ENCODE data around the gene GLIS1.

GLIS1 gene

DNA sequence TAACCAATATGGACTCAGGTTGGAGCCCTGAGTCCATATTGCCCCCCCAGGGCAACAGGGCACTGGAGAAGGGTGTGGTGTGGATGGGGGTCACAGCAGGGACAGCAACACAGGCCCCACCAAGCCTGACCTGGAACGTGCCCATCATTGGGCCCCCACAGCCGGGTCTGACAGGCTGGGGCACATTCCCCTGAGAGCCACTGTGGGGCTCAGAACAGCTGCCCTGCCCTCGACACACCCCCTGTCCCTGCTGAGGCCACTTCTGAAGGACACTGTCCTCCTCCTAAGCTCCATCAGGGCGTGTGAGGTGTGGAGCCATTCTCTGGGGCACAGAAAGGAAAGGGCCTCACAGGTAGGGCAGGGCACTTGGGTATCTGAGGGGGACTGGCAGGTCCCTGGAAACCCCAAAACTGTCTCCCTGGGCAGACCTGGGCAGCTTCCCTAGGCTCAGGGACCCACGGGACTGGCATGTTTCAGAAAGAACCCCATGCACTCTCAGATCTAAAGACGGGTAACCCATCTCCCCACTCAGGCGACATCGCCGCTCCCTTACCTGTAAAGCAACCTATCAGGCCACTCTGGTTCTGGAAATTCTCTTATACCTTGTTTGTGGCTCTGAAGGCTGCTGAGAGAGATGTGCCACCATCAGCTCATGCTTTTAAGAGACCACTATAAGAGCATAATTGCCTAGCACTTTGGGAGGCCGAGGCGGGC lies 184.2 kb downstream of the GLIS1 start:
- in situ Hi-C loops (cut with HindIII; ENCODE audit: low sequenced_read_pairs): no loop called here

DNA sequence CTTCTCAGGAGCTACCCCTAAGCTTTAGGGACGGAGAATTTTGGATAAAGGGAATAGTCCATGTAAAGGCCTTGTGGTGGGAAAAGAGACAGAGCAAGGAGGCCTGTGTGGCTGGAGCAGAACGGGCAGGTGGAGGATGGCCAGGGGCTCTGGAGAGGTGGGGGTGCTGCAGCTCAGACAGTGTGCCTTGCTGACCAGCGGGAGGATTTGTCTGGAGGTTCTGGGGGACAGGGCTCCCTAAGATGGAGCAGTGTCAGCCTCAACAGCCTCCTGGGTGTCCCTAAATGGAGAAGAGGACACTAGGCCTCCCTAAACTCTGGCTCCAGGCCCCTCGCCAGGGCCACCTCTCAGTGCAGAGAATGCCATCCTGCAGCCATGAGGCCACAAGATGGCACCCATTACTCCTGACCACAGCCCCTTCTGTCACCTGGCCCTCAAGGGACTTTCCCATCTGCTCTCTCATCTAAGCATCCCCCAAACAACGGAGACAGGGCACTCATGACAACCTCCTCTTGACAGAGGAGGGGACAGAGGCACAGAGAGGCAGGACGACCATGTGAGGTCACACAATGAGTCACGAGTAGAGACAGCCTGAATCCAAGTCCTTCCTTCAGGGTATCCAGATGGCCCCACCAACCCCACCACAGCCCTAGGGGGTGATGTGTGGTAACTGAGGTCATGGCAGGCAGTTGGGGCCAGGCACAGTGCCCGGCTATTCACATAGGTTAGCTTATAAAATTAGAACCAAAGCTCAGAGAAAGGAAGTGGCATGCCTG lies 185.0 kb downstream of the GLIS1 start:
- in situ Hi-C loops (cut with HindIII; ENCODE audit: low sequenced_read_pairs): no loop called here

DNA sequence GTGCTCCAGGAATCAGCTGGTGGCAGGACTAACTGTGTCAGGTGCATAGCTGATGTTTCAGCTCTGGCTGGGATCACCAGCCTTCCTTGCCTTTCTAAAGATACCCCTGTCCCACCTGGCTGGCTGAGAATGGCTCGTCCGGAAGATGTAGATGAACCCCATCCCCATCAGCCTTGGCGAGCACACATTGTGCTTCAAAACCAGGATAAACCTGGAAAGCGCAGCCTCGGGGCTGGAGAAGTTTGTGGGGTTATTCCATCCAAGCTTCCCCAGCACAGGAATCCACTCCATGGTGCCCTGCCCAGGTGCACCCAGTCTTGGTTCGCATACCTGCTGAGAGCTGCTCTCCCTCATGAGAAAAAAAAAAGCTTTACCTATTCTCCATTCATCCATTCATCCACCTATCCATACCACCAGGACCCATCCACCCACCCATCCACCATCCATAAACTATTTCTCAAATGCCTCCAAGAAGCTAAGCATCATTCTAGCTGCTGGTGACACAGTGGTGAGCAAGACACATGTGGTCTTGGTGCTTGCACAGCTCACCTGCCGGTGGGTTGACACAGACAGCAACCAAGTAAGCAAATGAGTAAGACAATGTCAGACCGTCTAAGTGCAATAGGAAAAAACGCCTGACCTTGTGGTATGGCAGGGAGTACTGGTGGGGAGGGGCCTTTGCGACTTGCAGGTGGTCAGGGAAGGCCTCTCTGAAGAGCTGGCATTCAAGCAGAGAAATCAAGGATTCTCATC lies 185.8 kb downstream of the GLIS1 start:
- in situ Hi-C loops (cut with HindIII; ENCODE audit: low sequenced_read_pairs): no loop called here

DNA sequence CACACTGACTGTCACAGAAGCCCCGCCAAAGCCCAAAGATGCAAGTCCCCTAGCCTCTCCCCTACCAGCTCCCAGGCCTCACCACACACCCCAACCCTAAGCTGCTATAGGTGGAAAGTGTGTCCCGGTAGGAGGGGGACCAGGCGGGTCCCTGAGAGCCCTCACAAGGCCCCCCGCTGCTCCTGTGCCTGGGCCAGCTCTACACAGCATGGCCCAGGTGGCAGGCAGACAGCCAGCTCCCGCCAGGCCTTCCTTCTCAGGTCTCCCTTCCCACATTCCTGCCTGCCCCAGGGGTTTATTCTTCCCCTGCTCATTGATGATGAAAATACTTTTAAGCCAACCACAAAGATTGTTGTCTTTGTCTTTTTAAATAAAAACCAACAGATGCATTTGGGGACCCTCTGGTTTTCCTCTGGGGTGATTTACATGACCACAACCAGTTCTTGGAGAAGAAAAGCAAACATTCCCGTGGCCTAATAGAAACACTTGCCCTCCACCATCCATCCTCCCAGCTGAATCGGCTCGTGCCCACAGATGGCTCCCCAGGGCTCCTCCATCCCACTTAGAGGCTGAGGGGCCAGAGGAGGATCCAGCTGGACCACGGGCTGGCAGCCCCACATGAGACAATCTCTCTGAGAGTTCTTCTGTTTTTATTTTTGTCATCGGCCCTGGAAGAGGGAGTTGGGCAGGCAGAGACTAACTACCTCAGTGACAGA lies 186.7 kb downstream of the GLIS1 start:
- in situ Hi-C loops (cut with HindIII; ENCODE audit: low sequenced_read_pairs): no loop called here

DNA sequence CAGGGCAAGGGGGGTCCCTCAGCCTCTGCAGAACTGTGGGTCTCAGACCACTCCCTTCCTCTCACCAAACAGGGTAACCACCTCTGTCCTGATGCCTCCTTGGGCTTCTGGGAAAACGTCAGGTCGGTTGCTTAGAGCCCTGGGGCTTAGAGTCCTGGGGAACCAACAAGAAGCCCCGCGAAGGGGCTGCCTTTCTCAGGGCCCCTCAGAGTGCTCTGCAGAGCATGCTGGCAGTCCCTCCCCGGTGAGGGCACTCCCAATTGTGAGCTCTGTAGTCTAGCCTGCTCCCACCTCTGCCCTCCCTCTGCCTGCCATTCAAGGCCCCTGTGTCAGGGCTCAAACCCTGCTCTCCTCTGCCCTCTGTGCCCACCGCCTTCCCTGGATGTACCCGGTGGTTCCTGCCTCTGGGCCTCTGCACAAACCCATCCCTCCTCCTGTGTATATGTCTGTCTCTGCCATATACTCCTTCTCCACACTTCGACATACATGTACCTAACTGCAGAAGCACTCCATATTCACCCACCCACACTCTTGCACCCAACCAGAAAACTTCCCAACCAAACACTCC lies 187.5 kb downstream of the GLIS1 start:
- in situ Hi-C loops (cut with HindIII; ENCODE audit: low sequenced_read_pairs): no loop called here

DNA sequence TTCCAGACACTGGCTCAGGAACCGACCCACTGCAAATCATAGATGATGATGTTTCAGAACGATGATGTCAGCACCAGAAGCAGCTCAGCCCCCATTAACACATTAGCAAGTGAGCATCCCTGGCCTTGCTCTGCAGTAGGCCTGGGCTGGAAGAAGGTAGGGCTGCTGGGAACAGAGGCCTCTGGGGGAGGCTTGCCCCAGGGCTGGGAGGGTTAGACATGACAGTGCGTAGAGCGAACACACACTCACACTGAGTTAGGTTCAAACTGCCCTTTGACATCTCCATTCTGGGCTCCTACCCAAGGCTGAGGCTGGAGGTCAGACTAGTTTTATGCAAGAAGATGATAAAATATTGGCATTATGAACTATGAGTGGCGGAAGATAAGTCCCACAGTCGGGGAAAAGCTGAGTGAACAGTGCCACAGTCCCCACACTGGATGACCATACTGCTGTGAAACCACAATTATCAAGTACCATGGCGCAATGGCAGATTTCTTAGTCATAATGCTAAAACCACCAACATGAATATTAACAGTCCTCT lies 188.7 kb downstream of the GLIS1 start:
- in situ Hi-C loops (cut with HindIII; ENCODE audit: low sequenced_read_pairs): no loop called here

DNA sequence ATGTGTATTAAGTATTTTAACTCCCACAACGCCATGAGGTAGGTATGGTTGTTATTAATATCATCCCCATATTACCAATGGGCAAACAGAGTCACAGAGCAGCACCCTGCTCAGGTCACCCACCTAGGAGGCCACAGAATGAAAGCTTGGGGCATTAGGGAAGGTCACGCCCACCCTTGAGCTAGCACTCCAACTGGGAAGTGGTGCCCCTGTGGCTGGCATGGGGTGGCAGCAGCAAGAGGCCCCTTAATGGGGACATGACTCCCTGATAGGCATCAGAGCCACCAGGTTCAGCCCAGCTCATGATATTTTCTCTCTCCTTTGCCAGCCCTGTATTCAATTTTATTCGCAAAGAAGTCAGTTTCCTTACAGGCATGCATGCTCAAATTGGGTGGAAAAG lies 189.2 kb downstream of the GLIS1 start:
- in situ Hi-C loops (cut with HindIII; ENCODE audit: low sequenced_read_pairs): no loop called here

DNA sequence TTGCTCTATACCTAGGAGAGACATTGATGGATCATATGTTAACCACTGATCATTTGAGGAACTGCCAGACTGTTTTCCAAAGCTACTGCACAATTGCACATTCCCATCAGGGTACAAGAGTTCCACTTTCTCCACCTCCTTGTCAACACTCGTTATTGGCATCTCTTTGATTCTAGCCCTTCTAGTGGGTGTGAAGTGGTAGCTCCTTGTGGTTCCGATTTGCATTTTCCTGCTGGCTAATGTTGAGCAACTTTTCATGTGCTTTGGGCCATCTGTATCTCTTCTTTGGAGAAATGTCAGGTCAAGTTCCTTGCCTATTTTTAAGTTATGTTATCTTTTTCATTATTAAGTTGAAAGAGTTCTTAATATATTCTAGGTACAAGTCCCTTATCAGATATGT lies 189.7 kb downstream of the GLIS1 start:
- in situ Hi-C loops (cut with HindIII; ENCODE audit: low sequenced_read_pairs): no loop called here

DNA sequence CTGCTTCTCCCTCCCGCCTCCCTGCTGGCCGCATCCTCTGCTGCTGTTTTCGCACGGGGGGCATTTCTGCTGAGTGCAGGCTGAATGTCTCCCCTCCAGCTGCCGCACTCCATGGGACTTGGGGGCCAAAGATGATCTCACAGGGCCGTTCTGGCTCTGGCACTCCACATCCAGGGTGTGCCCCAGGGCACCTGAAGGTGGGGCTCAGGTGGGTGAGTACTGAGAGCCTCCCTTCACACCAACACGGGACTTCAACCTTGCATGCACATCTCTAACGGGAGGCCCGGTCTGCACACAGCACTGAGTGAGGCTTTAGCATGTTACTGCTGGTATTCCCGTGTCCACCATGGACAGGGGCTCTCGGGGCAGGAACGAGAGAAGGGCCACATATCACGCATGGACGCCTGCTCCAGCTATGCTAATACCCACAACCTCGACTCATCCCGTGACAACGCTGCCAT lies 190.9 kb downstream of the GLIS1 start:
- in situ Hi-C loops (cut with HindIII; ENCODE audit: low sequenced_read_pairs): no loop called here

DNA sequence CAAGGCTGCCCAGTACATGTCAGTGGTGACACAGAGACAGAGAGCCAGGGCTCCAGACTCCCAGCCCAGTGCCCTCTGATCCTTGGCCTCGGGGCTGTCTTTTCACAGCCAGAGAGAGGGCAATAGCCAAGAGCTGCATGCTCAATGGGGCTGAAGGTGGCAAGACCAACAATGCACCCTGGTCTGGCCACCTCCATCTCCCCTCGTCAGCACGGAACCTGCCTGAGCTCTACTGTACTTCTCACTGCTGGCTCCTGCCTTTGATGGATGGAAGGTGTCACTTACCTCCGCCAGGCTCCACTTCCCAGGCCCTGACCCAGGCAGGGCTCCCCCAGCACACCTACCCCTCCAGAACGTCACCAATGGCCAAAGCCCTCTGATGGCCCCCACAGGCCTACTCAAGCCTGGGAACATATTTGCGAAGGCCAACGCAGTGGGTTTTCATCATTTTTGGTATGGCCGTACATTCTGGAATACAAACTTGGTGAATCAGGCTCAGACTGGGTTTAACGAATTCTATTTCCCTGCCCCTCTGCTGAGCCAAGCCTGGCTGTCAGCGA lies 191.7 kb downstream of the GLIS1 start:
- in situ Hi-C loops (cut with HindIII; ENCODE audit: low sequenced_read_pairs): no loop called here

DNA sequence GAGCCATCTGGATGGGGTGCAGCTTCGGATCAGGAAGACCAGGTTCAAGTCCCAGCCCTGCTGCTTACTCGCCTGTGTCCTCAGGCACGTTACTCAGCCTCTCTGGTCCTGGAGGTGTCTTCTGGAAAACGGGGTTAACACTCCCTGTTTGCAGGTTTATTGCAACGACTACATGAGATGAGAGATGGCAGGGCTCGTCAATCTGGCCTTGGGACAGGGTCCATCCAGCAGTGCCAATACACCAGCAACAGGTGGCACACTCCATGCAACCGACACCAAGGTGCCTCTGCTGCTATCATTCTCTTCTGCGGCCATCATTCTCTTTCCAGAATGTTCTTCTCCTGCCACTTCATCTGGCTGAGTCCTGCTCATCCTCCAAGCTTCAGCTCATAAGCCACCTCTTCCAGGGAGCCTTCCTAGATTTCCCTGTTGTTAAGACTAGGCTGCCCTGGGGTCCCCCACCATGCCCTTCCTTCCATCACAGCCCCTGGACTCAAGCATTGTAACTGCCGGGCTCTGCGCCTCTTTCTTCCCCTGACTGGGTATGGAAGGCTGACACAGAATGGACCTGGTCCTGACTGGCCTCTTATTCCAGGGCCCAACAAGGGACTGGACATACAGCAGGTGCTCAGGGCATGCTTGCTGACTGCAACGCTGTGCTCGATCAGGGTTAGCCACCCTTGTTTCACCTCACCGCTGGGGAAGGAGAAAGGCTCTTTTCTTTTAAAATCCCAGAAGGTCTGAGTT lies 192.4 kb downstream of the GLIS1 start:
- in situ Hi-C loops (cut with HindIII; ENCODE audit: low sequenced_read_pairs): no loop called here

DNA sequence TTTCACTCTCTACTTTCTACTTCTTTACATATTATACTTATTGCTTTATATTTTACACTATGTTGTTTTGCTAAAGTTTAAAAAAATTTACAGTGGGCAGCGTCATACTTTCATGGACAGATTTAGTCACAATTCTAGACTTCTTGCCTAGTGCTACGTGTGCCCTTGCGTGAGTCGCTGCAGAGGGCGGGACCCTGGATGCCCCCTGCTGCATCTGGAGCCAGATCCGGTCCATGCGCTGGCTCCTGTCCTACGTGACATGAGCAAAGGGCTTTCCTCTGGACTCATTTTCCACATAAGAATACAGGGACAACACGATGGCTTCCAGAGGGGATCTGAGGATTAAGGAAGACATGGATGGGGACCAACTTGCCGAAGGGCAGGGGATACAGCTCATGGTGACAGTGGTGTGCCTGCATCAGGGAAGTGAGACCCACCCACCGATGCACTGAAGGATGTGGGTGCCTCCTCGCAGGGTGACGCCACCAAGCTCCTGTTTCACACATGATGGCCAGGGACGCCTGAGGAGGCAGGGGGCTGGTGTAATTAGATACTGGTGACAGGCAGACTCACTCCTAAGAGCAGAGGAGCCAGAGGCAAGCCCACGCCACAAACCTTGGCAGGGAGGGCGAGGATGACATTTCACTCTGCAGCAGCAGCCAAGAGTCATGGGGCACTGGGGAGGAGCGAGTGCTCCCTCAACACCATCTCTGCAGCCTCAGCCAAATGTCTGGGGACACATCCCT lies 193.1 kb downstream of the GLIS1 start:
- in situ Hi-C loops (cut with HindIII; ENCODE audit: low sequenced_read_pairs): no loop called here

DNA sequence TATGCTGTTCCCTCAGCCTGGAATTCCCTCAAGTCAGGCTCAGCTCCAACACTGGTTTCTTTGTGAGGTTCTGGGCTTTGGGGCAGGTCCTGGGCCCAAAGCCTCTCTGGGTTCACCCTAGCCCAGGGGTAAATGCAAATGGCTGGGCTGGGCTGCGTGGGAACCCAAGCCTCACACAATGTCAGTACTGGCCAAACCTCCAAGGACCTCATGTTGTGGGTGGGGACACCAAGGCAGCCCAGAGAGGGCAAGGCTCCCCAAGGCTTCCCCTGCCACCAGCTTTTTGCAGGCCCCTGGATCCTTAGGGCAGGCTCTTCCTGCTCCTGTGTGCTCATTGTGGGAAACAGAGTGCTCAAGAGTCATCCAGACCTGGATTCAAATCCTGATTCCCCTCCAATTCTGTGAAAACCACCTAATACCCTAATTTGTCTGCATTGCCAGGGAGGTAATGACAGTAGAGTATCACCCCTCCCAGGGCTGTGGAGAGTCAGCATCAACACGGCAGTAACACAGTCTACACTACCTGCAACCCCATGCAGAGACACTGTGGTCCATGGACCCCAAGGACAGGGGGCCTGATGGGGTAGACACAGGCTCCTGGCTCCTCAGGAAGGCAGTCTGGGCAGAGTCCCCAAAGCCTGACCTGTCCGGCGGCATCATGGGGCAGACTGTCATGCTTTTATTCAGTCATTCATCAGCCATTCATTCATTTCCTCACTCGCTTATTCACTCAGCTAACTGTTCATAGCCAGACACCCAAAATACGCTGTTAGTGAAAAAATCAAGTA lies 194.0 kb downstream of the GLIS1 start:
- in situ Hi-C loops (cut with HindIII; ENCODE audit: low sequenced_read_pairs): no loop called here

DNA sequence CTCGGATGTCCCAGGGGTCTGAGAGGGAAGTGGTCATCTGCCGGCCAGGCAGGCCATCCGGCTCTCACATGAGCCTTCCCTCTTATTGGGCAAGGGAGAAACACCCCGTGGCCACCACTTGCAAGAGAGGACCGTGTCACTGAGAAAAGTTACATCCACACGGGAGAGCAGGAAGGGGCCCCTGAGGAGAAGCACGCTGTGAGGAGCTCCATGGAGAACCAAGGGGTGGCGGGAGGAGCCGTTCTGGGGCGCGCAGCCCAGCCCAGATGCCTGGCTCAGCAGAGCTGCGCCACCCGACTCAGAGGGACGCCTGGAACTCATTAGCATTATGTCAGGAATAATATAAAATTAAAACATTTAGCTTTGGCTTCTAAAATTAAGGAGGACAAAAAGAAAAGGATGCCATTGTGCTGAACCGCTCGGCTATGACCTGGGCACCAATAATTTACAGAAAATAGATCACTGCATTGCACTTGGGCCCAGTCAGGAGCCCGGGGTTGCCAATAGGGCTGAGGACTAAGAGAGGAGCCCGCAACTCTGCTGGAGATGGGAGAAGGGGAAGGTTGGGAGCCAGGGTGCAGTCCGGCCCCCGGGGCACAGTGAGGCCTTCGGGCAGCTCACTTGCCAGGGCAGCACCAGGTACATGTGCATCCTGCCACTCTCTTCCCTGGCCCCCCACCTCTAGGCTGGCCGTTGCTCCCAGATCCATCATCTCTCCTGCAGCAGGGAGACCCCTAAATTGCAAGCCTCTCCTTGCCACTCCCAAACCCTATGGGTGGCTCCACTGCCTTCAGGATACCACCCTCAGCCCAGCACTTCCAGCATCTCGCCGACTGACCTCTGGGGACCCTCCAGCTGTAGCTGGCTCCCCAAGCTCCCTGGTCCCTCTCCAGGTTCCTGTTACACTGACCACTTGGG lies 194.9 kb downstream of the GLIS1 start:
- in situ Hi-C loops (cut with HindIII; ENCODE audit: low sequenced_read_pairs): no loop called here

DNA sequence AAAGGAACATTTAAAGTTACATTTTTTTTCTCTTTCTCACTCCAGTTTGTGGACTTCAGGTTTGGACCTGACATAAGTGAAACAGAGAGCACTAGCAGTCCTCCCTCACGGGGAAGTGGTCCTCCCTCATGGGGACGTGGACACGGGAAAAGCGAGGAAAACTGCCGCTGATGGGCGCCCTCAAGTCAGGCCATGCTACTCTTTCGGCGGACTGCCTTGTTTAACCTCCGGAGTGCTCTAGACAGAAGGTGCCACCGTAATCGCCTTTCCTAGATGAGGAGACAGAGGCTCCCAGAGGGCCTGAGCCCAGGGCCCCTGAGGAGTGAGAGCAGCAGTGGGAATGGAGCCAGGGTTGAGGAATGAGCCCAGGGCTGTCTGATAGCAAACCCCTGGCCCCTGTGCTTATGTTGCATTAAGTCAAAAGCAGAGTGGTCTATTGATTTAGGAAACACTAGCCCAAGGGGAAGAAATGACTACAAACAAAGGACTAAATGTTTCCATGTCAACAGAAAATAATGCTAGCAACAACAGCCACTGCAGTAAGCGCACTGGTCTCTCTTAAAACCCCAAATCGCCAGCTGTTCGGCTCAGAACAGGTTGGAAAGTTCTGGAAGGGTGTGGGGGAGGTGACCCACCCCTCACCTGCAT lies 195.7 kb downstream of the GLIS1 start:
- in situ Hi-C loops (cut with HindIII; ENCODE audit: low sequenced_read_pairs): no loop called here

DNA sequence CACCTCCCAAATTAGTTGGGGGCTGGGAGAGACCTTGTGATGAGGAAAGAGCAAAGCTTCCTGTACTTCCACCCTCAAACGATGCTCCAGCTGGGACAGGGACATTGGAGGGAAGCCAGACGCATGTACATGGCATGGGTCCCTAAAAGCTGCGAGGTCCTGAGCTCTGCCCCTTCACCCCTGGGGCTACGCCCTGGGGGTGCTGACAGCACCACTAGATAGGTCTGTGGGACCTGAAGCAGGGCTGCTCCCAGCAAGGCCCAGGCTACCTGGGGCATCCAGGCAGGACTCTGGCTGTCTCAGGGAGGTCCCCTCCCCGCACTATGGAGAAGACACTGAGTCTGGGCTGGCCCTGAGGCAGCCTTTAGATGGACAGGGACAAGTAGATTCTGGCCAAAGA lies 196.4 kb downstream of the GLIS1 start:
- in situ Hi-C loops (cut with HindIII; ENCODE audit: low sequenced_read_pairs): no loop called here

Measured in endothelial cell of hepatic sinusoid (primary cell).